Caki2 (cell line): ENCODE measurements around the gene ITPRID2. TPM values are rescaled to one million over a fixed set of nuclear protein-coding genes. Genes with fewer than 3 reads are reported as not detected.

ENCODE experiments used
- DNase-seq: peaks from one replicate; pipeline ENCODE4 v3.0.0-alpha.2; 2015; ENCODE audit warnings: low read depth
- in situ Hi-C: cut with HindIII; loops from 2 replicates; pipeline ENCODE4 v1.10.0; 2016; ENCODE audit warnings: low sequenced_read_pairs, low pct_unique_long_range_greater_than_20kb, mixed read lengths
- total RNA-seq: library from RNA; depleted of rRNA; stranded (reverse); fragments of >200 nt; shearing (Covaris generic); gene quantifications from 2 replicates; pipeline ENCODE4 v1.2.3, GENCODE V29; 2014; ENCODE audit warnings: low replicate concordance

Gene ITPRID2
- total RNA-seq, 1 experiment from 2014 or later = 85.6 TPM

- in situ Hi-C loops = no loop called here
These were observed 12.6 kb downstream of the ITPRID2 start for GRCh38 chr2:181904022-181904632.

GRCh38 chr2:181907057-181907456, 15.5 kb downstream of the ITPRID2 start:
- in situ Hi-C loops = no loop called here
- no peak for DNase-seq

More at GRCh38 chr2:181904022-181904632, 12.6 kb downstream of the ITPRID2 start:
- DNase-seq = peak; percentile 32

GRCh38 chr2:181907635-181908034, 16.1 kb downstream of the ITPRID2 start:
- no peak for DNase-seq
- in situ Hi-C loops = no loop called here

- in situ Hi-C loops = no loop called here
- DNase-seq = no peak
These were observed 18.7 kb downstream of the ITPRID2 start for GRCh38 chr2:181910028-181910831.

GRCh38 chr2:181911830-181912229, 20.3 kb downstream of the ITPRID2 start:
- in situ Hi-C loops = no loop called here
- DNase-seq = no peak

- DNase-seq = no peak
- in situ Hi-C loops = no loop called here
These were observed 23.6 kb downstream of the ITPRID2 start for GRCh38 chr2:181915102-181915501.

GRCh38 chr2:181916726-181917718, 25.5 kb downstream of the ITPRID2 start:
- no peak for DNase-seq
- in situ Hi-C loops = no loop called here

GRCh38 chr2:181918188-181918587, 26.7 kb downstream of the ITPRID2 start:
- in situ Hi-C loops = no loop called here
- no peak for DNase-seq

- in situ Hi-C loops = no loop called here
- DNase-seq = no peak
These were observed 31.6 kb downstream of the ITPRID2 start for GRCh38 chr2:181923121-181923520.

GRCh38 chr2:181924336-181924735, 32.8 kb downstream of the ITPRID2 start:
- DNase-seq = no peak
- in situ Hi-C loops = no loop called here

- in situ Hi-C loops = no loop called here
These were observed 43.2 kb downstream of the ITPRID2 start for GRCh38 chr2:181934694-181935093.

GRCh38 chr2:181937473-181937872, 45.9 kb downstream of the ITPRID2 start:
- in situ Hi-C loops = no loop called here
- DNase-seq = peak; percentile 30

More at GRCh38 chr2:181934694-181935093, 43.2 kb downstream of the ITPRID2 start:
- no peak for DNase-seq

GRCh38 chr2:181943411-181944124, 52.0 kb downstream of the ITPRID2 start:
- DNase-seq = no peak
- in situ Hi-C loops = no loop called here

- DNase-seq = no peak
- in situ Hi-C loops = no loop called here
These were observed 52.8 kb downstream of the ITPRID2 start for GRCh38 chr2:181944164-181944913.

GRCh38 chr2:181944914-181945291, 53.4 kb downstream of the ITPRID2 start:
- in situ Hi-C loops = no loop called here
- no peak for DNase-seq

GRCh38 chr2:181946444-181947127, 55.1 kb downstream of the ITPRID2 start:
- no peak for DNase-seq
- in situ Hi-C loops = no loop called here

- DNase-seq = no peak
- in situ Hi-C loops = no loop called here
These were observed 55.7 kb downstream of the ITPRID2 start for GRCh38 chr2:181947273-181947672.
